Uterus (tissue), 4 donors: ENCODE data around the gene SCG5. TPM values are rescaled to one million over a fixed set of nuclear protein-coding genes. Genes with fewer than 3 reads are reported as not detected.

ENCODE experiments used
- DNase-seq, 2 donors: peaks; one replicate each; pipeline ENCODE4 v3.0.0-alpha.2; 2019 to 2020
- H3K27ac ChIP-seq, 2 donors: fragments of 200-600 bp; sonication (generic); 1 replicate in 1 of 2; 2 replicates in 1 of 2; pipeline ENCODE4 v1.5.1; 2016 to 2018
- H3K27me3 ChIP-seq, 2 donors: fragments of 200-600 bp; sonication (generic); one replicate each; pipeline ENCODE4 v1.5.1; 2018 to 2019; ENCODE audit warnings: control low read depth in 1 of 2
- H3K36me3 ChIP-seq, 2 donors: fragments of 200-600 bp; sonication (generic); one replicate each; pipeline ENCODE4 v1.5.1; 2019; ENCODE audit warnings: control low read depth in 1 of 2
- H3K4me1 ChIP-seq, 2 donors: fragments of 200-600 bp; sonication (generic); one replicate each; pipeline ENCODE4 v1.5.1; 2018 to 2019; ENCODE audit warnings: control low read depth in 1 of 2
- H3K4me3 ChIP-seq, 2 donors: fragments of 200-600 bp; sonication (generic); 1 replicate in 1 of 2; 2 replicates in 1 of 2; pipeline ENCODE4 v1.5.1; 2018 to 2019; ENCODE audit warnings: mild to moderate bottlenecking in 1 of 2
- H3K9me3 ChIP-seq, 2 donors: fragments of 200-600 bp; sonication (generic); one replicate each; pipeline ENCODE4 v1.5.1; 2019; ENCODE audit warnings: control low read depth in 1 of 2
- CTCF ChIP-seq, 4 experiments: fragments of 200-600 bp in 2 of 4; fragments of 450-650 bp in 2 of 4; sonication (generic) in 2 of 4; IDR thresholded peaks; one replicate each; pipeline ENCODE4 v1.5.1; 2016 to 2019; ENCODE audit warnings: antibody characterized with exemption in 4 of 4, mild to moderate bottlenecking in 2 of 4, moderate library complexity in 1 of 4
- POLR2A ChIP-seq, 2 donors: fragments of 450-650 bp; IDR thresholded peaks; one replicate each; pipeline ENCODE4 v1.6.1; 2016; ENCODE audit warnings: antibody characterized with exemption in 2 of 2, mild to moderate bottlenecking in 1 of 2, moderate library complexity in 1 of 2
- intact Hi-C: fragments of 100-400 bp; cut with DNase I; formaldehyde crosslinking; loops from one replicate; pipeline ENCODE4 v1.15.1; 2023; ENCODE audit warnings: low total_unique reads
- small RNA-seq: library from RNA; depleted of rRNA; stranded (forward); fragments of <200 nt; gene quantifications from one replicate; pipeline ENCODE3, GENCODE V24; 2016
- total RNA-seq, 4 donors: library from RNA; depleted of rRNA in 3 of 4; stranded (reverse); fragments of >200 nt in 3 of 4; gene quantifications; one replicate each; pipeline versions ENCODE4 v1.1.0 to v1.2.4, GENCODE V29; 2014 to 2023
- donor health status: DM: yes; HTN: yes; CAD: no.

Gene SCG5
- total RNA-seq, 4 donors from 2014 or later, result 1.4 to 42.2 TPM; not detected in 2

- intact Hi-C loops, result no loop called here
- TF ChIP-seq CTCF (IDR thresholded peaks at IDR 0.05) (no peak), POLR2A (IDR thresholded peaks at IDR 0.05) (no peak)
- DNase-seq, result no peak
Observed at GRCh38 chr15:32739522-32740063, 98.1 kb downstream of the SCG5 start.

GRCh38 chr15:32743411-32744140 is 102.1 kb downstream of the SCG5 start:
- Histone ChIP-seq H3K27ac (no peak overlapping the region), H3K9me3 (no peaks in the 10 kb centered on the region), H3K4me3 (no peak overlapping the region), H3K27me3 (no peaks in the 10 kb centered on the region), H3K4me1 (no peaks in the 10 kb centered on the region), H3K36me3 (no peaks in the 10 kb centered on the region)
- TF ChIP-seq CTCF (IDR thresholded peaks at IDR 0.05), result no peak
- TF ChIP-seq POLR2A (IDR thresholded peaks at IDR 0.05), result no peak
- intact Hi-C loops, result no loop called here
- DNase-seq, result no peak

More at GRCh38 chr15:32739522-32740063, 98.1 kb downstream of the SCG5 start:
- H3K4me3 ChIP-seq, result no peak overlapping the region
- no peaks in the 10 kb centered on the region for H3K36me3 ChIP-seq
- no peaks in the 10 kb centered on the region for H3K9me3 ChIP-seq
- no peaks in the 10 kb centered on the region for H3K27me3 ChIP-seq
- H3K4me1 ChIP-seq, result no peaks in the 10 kb centered on the region
- no peak overlapping the region for H3K27ac ChIP-seq

GRCh38 chr15:32746116-32746857 is 104.8 kb downstream of the SCG5 start:
- H3K4me1 ChIP-seq, result no peaks in the 10 kb centered on the region
- no peak for TF ChIP-seq CTCF (IDR thresholded peaks at IDR 0.05)
- no peak for TF ChIP-seq POLR2A (IDR thresholded peaks at IDR 0.05)
- no peaks in the 10 kb centered on the region for H3K27me3 ChIP-seq
- no peak overlapping the region for H3K27ac ChIP-seq
- DNase-seq, result no peak
- H3K4me3 ChIP-seq, result no peak overlapping the region
- intact Hi-C loops, result no loop called here
- no peaks in the 10 kb centered on the region for H3K36me3 ChIP-seq
- no peaks in the 10 kb centered on the region for H3K9me3 ChIP-seq

Small RNAs within 50 kb of the gene (small RNA-seq; reads per million reads assigned to genes)
- gene RN7SL286P, result not detected

Other genes with a start within 250 kb of the SCG5 start
- gene GOLGA8K, start 238.4 kb upstream of the SCG5 start, total RNA-seq, result 1 to 10 TPM in 1 of 4 donors, under 1 TPM in 1, not detected in 2; 0.69 to 1.6 TPM
- gene GOLGA8O, start 186.1 kb upstream of the SCG5 start, total RNA-seq, result 1 to 10 TPM in 2 of 4 donors, not detected in 2; 1.2 to 1.5 TPM
- 10 to 100 TPM in 2 of 4 donors, 1 to 10 TPM in 2; 3.8 to 22.0 (median 13.9) TPM for gene GOLGA8N, start 48.3 kb upstream of the SCG5 start, total RNA-seq
- 10 to 100 TPM in 1 of 4 donors, under 1 TPM in 1, not detected in 2; 0.70 to 25.0 TPM for gene ARHGAP11A, start 26.2 kb upstream of the SCG5 start, total RNA-seq
- gene GREM1, start 76.3 kb downstream of the SCG5 start, total RNA-seq, result 1 to 10 TPM in 3 of 4 donors, under 1 TPM in 1; 0.88 to 5.4 (median 5.2) TPM